NCI-H1930 (cell line): ENCODE data around the gene FIGLA.

Experiments used
- DNase-seq, 2 experiments: peaks; one replicate each; lab custom pipeline; 2025; lab: John Stamatoyannopoulos, UW

Gene FIGLA

GRCh38 chr2:70772486-70773155 is 17.8 kb downstream of the FIGLA start:
- no peak for DNase-seq

- DNase-seq, result no peak
Observed at GRCh38 chr2:70771446-70771845, 19.0 kb downstream of the FIGLA start.

- no peak for DNase-seq
Observed at GRCh38 chr2:70769450-70769849, 21.0 kb downstream of the FIGLA start.

GRCh38 chr2:70768590-70769085 is 21.8 kb downstream of the FIGLA start:
- no peak for DNase-seq

GRCh38 chr2:70767699-70768589 is 22.5 kb downstream of the FIGLA start, which contains the start of gene ADD2:
ADD2 (minus strand) TSS chr2:70768200; CDS start chr2:70706408, 61,792 bp downstream.
- peak; percentile 64 to 71 for DNase-seq

GRCh38 chr2:70767079-70767698 is 23.3 kb downstream of the FIGLA start:
- DNase-seq, result peak in 1 of 2 experiments; percentile 38

- DNase-seq, result no peak
Observed at GRCh38 chr2:70766357-70767078, 23.9 kb downstream of the FIGLA start.

- DNase-seq, result no peak
Observed at GRCh38 chr2:70765507-70765906, 24.9 kb downstream of the FIGLA start.

- DNase-seq, result no peak
Observed at GRCh38 chr2:70759446-70759845, 31.0 kb downstream of the FIGLA start.

- DNase-seq, result no peak
Observed at GRCh38 chr2:70757966-70758365, 32.5 kb downstream of the FIGLA start.

GRCh38 chr2:70757360-70757759 is 33.1 kb downstream of the FIGLA start:
- no peak for DNase-seq

GRCh38 chr2:70756128-70756527 is 34.3 kb downstream of the FIGLA start:
- DNase-seq, result no peak

- DNase-seq, result no peak
Observed at GRCh38 chr2:70753902-70754301, 36.5 kb downstream of the FIGLA start.

- DNase-seq, result no peak
Observed at GRCh38 chr2:70753031-70753430, 37.4 kb downstream of the FIGLA start.

- DNase-seq, result no peak
Observed at GRCh38 chr2:70752396-70752795, 38.0 kb downstream of the FIGLA start.

GRCh38 chr2:70751881-70752280 is 38.6 kb downstream of the FIGLA start:
- no peak for DNase-seq

- no peak for DNase-seq
Observed at GRCh38 chr2:70750320-70750719, 40.1 kb downstream of the FIGLA start.

- no peak for DNase-seq
Observed at GRCh38 chr2:70748002-70748784, 42.2 kb downstream of the FIGLA start.

- no peak for DNase-seq
Observed at GRCh38 chr2:70747284-70747683, 43.2 kb downstream of the FIGLA start.

GRCh38 chr2:70746094-70746974 is 44.1 kb downstream of the FIGLA start:
- no peak for DNase-seq
